IPS-15b (cell line): ENCODE data around the gene SRPK2.
"Not testable (repeated sequence)": the region's sequence is repeated elsewhere in the genome, so short reads cannot be mapped to it uniquely, and the experiment has no call there.

ENCODE experiments used
- H3K27me3 ChIP-seq: one replicate; pipeline ENCODE4 v1.6.1; 2013; ENCODE audit warnings: low read length; ENCODE audit not compliant: control insufficient read depth, insufficient read depth
- H3K36me3 ChIP-seq: one replicate; pipeline ENCODE4 v1.6.1; 2013; ENCODE audit warnings: low read length; ENCODE audit not compliant: control insufficient read depth, insufficient read depth
- H3K4me1 ChIP-seq: one replicate; pipeline ENCODE4 v1.6.1; 2013; ENCODE audit warnings: mild to moderate bottlenecking, low read length; ENCODE audit not compliant: control insufficient read depth, insufficient read depth
- H3K4me3 ChIP-seq: one replicate; pipeline ENCODE4 v1.5.1; 2013; ENCODE audit warnings: low read depth, low read length
- H3K9ac ChIP-seq: one replicate; pipeline ENCODE4 v1.6.1; 2013; ENCODE audit warnings: low read depth, mild to moderate bottlenecking, low read length
- H3K9me3 ChIP-seq: one replicate; pipeline ENCODE4 v1.6.1; 2013; ENCODE audit warnings: mild to moderate bottlenecking, low read length; ENCODE audit not compliant: control insufficient read depth, insufficient read depth

Gene SRPK2

GRCh38 chr7:105350906-105351305, 37.8 kb downstream of the SRPK2 start:
- Histone ChIP-seq H3K36me3 (no peaks in the 10 kb centered on the region), H3K4me1 (no peaks in the 10 kb centered on the region), H3K27me3 (no peaks in the 10 kb centered on the region), H3K9ac (no peak overlapping the region), H3K9me3 (no peaks in the 10 kb centered on the region), H3K4me3 (no peak overlapping the region)

- H3K9me3 ChIP-seq, H3K27me3 ChIP-seq, H3K36me3 ChIP-seq, H3K4me1 ChIP-seq, H3K4me3 ChIP-seq, H3K9ac ChIP-seq: not testable (repeated sequence)
Measured at GRCh38 chr7:105348177-105348576, 40.5 kb downstream of the SRPK2 start.

GRCh38 chr7:105346593-105347322, 42.0 kb downstream of the SRPK2 start:
- Histone ChIP-seq H3K9me3 (no peaks in the 10 kb centered on the region), H3K27me3 (no peaks in the 10 kb centered on the region), H3K36me3 (no peaks in the 10 kb centered on the region), H3K4me1 (no peaks in the 10 kb centered on the region), H3K4me3 (no peak overlapping the region), H3K9ac (no peak overlapping the region)

GRCh38 chr7:105346138-105346537, 42.6 kb downstream of the SRPK2 start:
- no peaks in the 10 kb centered on the region for H3K4me1 ChIP-seq
- no peaks in the 10 kb centered on the region for H3K27me3 ChIP-seq
- no peaks in the 10 kb centered on the region for H3K9me3 ChIP-seq
- no peaks in the 10 kb centered on the region for H3K36me3 ChIP-seq
- H3K4me3 ChIP-seq, result no peak overlapping the region
- H3K9ac ChIP-seq, result no peak overlapping the region

- Histone ChIP-seq H3K9ac (no peak overlapping the region), H3K4me3 (no peak overlapping the region), H3K4me1 (no peaks in the 10 kb centered on the region), H3K36me3 (no peaks in the 10 kb centered on the region), H3K9me3 (no peaks in the 10 kb centered on the region), H3K27me3 (no peaks in the 10 kb centered on the region)
Measured at GRCh38 chr7:105345725-105346124, 43.0 kb downstream of the SRPK2 start.

- H3K4me3 ChIP-seq, result no peak overlapping the region
Measured at GRCh38 chr7:105345003-105345402, 43.7 kb downstream of the SRPK2 start.

GRCh38 chr7:105339404-105340323, 49.1 kb downstream of the SRPK2 start:
- no peaks in the 10 kb centered on the region for H3K27me3 ChIP-seq
- no peaks in the 10 kb centered on the region for H3K36me3 ChIP-seq

More at GRCh38 chr7:105345003-105345402, 43.7 kb downstream of the SRPK2 start:
- Histone ChIP-seq H3K9ac (no peak overlapping the region), H3K4me1 (no peaks in the 10 kb centered on the region), H3K9me3 (no peaks in the 10 kb centered on the region), H3K36me3 (no peaks in the 10 kb centered on the region), H3K27me3 (no peaks in the 10 kb centered on the region)

GRCh38 chr7:105337529-105337928, 51.2 kb downstream of the SRPK2 start:
- H3K4me1 ChIP-seq, result peaks cover 2% of the 10 kb centered on the region
- H3K9ac ChIP-seq, result no peak overlapping the region
- H3K36me3 ChIP-seq, result no peaks in the 10 kb centered on the region
- H3K27me3 ChIP-seq, result no peaks in the 10 kb centered on the region
- H3K9me3 ChIP-seq, result no peaks in the 10 kb centered on the region
- H3K4me3 ChIP-seq, result no peak overlapping the region

More at GRCh38 chr7:105339404-105340323, 49.1 kb downstream of the SRPK2 start:
- no peak overlapping the region for H3K9ac ChIP-seq
- H3K9me3 ChIP-seq, result no peaks in the 10 kb centered on the region
- H3K4me3 ChIP-seq, result no peak overlapping the region
- H3K4me1 ChIP-seq, result peaks cover 2% of the 10 kb centered on the region

- no peak overlapping the region for H3K4me3 ChIP-seq
- H3K9me3 ChIP-seq, result no peaks in the 10 kb centered on the region
- H3K9ac ChIP-seq, result no peak overlapping the region
- peaks cover 2% of the 10 kb centered on the region for H3K4me1 ChIP-seq
- H3K27me3 ChIP-seq, result no peaks in the 10 kb centered on the region
- no peaks in the 10 kb centered on the region for H3K36me3 ChIP-seq
Measured at GRCh38 chr7:105336009-105336408, 52.7 kb downstream of the SRPK2 start.

- not testable (repeated sequence) for H3K4me3 ChIP-seq, H3K4me1 ChIP-seq, H3K27me3 ChIP-seq, H3K36me3 ChIP-seq, H3K9ac ChIP-seq, H3K9me3 ChIP-seq
Measured at GRCh38 chr7:105332661-105333060, 56.1 kb downstream of the SRPK2 start.

GRCh38 chr7:105330526-105330925, 58.2 kb downstream of the SRPK2 start:
- H3K4me1 ChIP-seq, result no peaks in the 10 kb centered on the region

GRCh38 chr7:105327201-105327600, 61.5 kb downstream of the SRPK2 start:
- H3K4me3 ChIP-seq, result no peak overlapping the region
- H3K27me3 ChIP-seq, result no peaks in the 10 kb centered on the region
- no peaks in the 10 kb centered on the region for H3K4me1 ChIP-seq
- no peaks in the 10 kb centered on the region for H3K9me3 ChIP-seq
- H3K36me3 ChIP-seq, result no peaks in the 10 kb centered on the region
- H3K9ac ChIP-seq, result no peak overlapping the region

More at GRCh38 chr7:105330526-105330925, 58.2 kb downstream of the SRPK2 start:
- H3K9me3 ChIP-seq, result no peaks in the 10 kb centered on the region
- no peak overlapping the region for H3K9ac ChIP-seq
- no peaks in the 10 kb centered on the region for H3K36me3 ChIP-seq
- no peaks in the 10 kb centered on the region for H3K27me3 ChIP-seq
- H3K4me3 ChIP-seq, result no peak overlapping the region
